Ovary (tissue), 9 donors: ENCODE results near the gene DYNLT2. TPM values are rescaled to one million over a fixed set of nuclear protein-coding genes. Genes with fewer than 3 reads are reported as not detected.

ENCODE experiments used
- DNase-seq, 5 donors: peaks; one replicate each; pipeline ENCODE4 v3.0.0-alpha.2; 2019 to 2020
- H3K27ac ChIP-seq, 2 donors: fragments of 200-600 bp; one replicate each; pipeline versions ENCODE4 v1.5.1 to v1.8.0; 2019 to 2022
- H3K27me3 ChIP-seq: fragments of 200-600 bp; one replicate; pipeline ENCODE4 v1.8.0; 2022
- H3K36me3 ChIP-seq: fragments of 200-600 bp; sonication (generic); one replicate; pipeline ENCODE4 v1.5.1; 2019
- H3K4me1 ChIP-seq: one replicate; pipeline ENCODE4 v1.8.1; 2013; ENCODE audit warnings: mild to moderate bottlenecking, moderate library complexity; ENCODE audit not compliant: insufficient read depth
- H3K4me3 ChIP-seq: fragments of 200-600 bp; sonication (generic); one replicate; pipeline ENCODE4 v1.5.1; 2017
- H3K9me3 ChIP-seq, 2 donors: fragments of 200-600 bp in 1 of 2; sonication (generic) in 1 of 2; one replicate each; pipeline versions ENCODE4 v1.5.1 to v1.8.1; 2013 to 2019; ENCODE audit warnings: mild to moderate bottlenecking in 1 of 2, moderate library complexity in 1 of 2
- EP300 ChIP-seq: sonication (generic); formaldehyde crosslinking; IDR thresholded peaks from one replicate; pipeline ENCODE4 v1.6.1; 2017; ENCODE audit warnings: antibody characterized with exemption
- POLR2A ChIP-seq: fragments of 450-650 bp; IDR thresholded peaks from one replicate; pipeline ENCODE4 v1.6.1; 2017; ENCODE audit warnings: antibody characterized with exemption, mild to moderate bottlenecking, moderate library complexity
- WGBS, 3 donors: extraction: QIAGEN DNeasy Blood & Tissue Kit in 1 of 3; methylation state at CpG; one replicate each; pipeline versions ENCODE4 v1.1.5 to v1.1.7; 2013 to 2017; 5-methylcytosine and 5-hydroxymethylcytosine counted together
- intact Hi-C, 4 donors: fragments of 100-400 bp; cut with DNase I; formaldehyde crosslinking; loops; one replicate each; pipeline versions ENCODE4 v1.11.0 to v1.15.1; 2022 to 2023
- polyA plus RNA-seq, 2 donors: library from polyadenylated mRNA; stranded (reverse); fragments of 200-250 nt in 1 of 2; fragments of 350-450 nt in 1 of 2; fragmentation: Illumina TruSeq in 1 of 2; extraction: RNeasy Lipid Tissue Mini Kit (QIAGEN cat#74804) in 1 of 2; gene quantifications; one replicate each; pipeline ENCODE4 v1.2.3, GENCODE V29; 2013 to 2014
- total RNA-seq, 7 donors: library from RNA; depleted of rRNA in 2 of 7; stranded (reverse); fragments of >200 nt in 2 of 7; fragmentation: NEBNext Ultra II Directional in 3 of 7; extraction: Animal tissue kit (Norgen Biotek cat#: 25700) in 3 of 7; gene quantifications; one replicate each; pipeline versions ENCODE4 v1.1.0 to v1.2.4, GENCODE V29; 2016 to 2023
- TF ChIP-seq, protein P1 (sequence below), 3 donors: fragments of 450-650 bp in 2 of 3; fragments of 200-600 bp in 1 of 3; IDR thresholded peaks; one replicate each; pipeline versions ENCODE4 v1.5.1 to v1.8.0; 2016 to 2022; ENCODE audit warnings: antibody characterized with exemption in 3 of 3, mild to moderate bottlenecking in 1 of 3
- donor health status: DM: no; HTN: no; CAD: no; lungs with moderate emphysema.
- donor health status: DM: no; HTN: no; CAD: no.
- donor health status: Bipolar disorder and iron deficiency.
- donor health status: DM: yes; HTN: yes; CAD: no.
- donor health status: DM: no; HTN: no; CAD: no.
- donor health status: DM: yes; HTN: yes; CAD: no.

DYNLT2 gene
- total and polyA plus RNA-seq, 9 donors: 1.7 to 4.6 (median 3.1) TPM

DNA sequence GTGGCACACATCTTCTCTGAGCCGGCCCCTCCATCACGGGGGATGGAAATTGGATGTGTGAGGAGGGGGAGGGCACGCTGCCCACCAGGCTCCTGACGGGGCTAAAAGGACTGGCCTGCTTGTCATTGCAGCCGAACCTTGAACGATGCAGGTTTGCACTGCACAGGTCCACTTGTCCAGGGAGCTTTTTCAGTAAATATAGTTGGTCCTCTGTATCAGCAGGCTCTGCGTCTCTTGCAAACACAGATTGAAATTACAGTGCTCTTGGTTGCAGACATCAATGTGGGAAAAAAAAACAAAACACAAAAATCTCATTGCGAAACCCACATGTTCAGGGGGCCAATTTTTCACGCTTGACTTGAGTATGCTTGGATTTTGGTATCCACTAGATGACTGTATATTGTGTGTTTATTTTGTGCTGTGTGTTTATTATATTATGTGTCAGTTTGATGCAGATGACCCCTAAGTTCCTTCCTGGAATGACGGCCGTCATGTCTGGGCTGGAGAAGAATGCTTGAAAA, 29.3 kb upstream of the DYNLT2 start:
- no peak overlapping the region for H3K4me3 ChIP-seq
- no peaks in the 10 kb centered on the region for H3K4me1 ChIP-seq
- H3K27me3 ChIP-seq: no peaks in the 10 kb centered on the region
- 91 to 94% (median 93%) methylated on average over 11 of the region's 11 CpGs for WGBS, 3 donors
- no peak for DNase-seq
- H3K36me3 ChIP-seq: no peaks in the 10 kb centered on the region
- H3K9me3 ChIP-seq: no peaks in the 10 kb centered on the region
- intact Hi-C loops: no loop called here
- no peak overlapping the region for H3K27ac ChIP-seq
- TF ChIP-seq, protein P1, sequence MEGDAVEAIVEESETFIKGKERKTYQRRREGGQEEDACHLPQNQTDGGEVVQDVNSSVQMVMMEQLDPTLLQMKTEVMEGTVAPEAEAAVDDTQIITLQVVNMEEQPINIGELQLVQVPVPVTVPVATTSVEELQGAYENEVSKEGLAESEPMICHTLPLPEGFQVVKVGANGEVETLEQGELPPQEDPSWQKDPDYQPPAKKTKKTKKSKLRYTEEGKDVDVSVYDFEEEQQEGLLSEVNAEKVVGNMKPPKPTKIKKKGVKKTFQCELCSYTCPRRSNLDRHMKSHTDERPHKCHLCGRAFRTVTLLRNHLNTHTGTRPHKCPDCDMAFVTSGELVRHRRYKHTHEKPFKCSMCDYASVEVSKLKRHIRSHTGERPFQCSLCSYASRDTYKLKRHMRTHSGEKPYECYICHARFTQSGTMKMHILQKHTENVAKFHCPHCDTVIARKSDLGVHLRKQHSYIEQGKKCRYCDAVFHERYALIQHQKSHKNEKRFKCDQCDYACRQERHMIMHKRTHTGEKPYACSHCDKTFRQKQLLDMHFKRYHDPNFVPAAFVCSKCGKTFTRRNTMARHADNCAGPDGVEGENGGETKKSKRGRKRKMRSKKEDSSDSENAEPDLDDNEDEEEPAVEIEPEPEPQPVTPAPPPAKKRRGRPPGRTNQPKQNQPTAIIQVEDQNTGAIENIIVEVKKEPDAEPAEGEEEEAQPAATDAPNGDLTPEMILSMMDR (IDR thresholded peaks at IDR 0.05): no peak
- TF ChIP-seq POLR2A (no peak), EP300 (no peak)

DNA sequence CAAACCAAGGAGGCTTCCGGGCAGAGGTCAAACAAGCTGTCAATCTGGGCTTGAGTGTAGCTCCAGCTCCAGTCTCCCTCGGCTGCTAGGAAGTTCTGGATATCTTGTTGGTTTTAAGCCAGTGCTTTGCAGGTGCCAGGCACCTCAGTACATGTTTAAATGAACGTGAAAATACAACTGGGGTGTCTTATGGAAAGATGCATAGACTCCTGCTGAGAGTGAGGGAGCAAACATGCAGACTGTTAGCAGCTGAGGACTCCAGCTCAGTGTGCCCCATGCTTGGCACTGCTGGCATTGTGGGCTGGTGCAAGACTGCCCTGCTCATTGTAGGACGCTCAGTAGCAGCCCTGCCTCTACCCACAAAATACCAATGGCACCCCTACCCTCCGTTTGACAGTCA, 28.5 kb upstream of the DYNLT2 start:
- no peaks in the 10 kb centered on the region for H3K27me3 ChIP-seq
- DNase-seq: no peak
- no peaks in the 10 kb centered on the region for H3K9me3 ChIP-seq
- no peaks in the 10 kb centered on the region for H3K4me1 ChIP-seq
- no peak for TF ChIP-seq EP300
- TF ChIP-seq POLR2A: no peak
- intact Hi-C loops: no loop called here
- H3K27ac ChIP-seq: no peak overlapping the region
- H3K36me3 ChIP-seq: no peaks in the 10 kb centered on the region
- no peak overlapping the region for H3K4me3 ChIP-seq
- WGBS, 3 donors: 88 to 91% (median 88%) methylated on average over 5 of the region's 5 CpGs

DNA sequence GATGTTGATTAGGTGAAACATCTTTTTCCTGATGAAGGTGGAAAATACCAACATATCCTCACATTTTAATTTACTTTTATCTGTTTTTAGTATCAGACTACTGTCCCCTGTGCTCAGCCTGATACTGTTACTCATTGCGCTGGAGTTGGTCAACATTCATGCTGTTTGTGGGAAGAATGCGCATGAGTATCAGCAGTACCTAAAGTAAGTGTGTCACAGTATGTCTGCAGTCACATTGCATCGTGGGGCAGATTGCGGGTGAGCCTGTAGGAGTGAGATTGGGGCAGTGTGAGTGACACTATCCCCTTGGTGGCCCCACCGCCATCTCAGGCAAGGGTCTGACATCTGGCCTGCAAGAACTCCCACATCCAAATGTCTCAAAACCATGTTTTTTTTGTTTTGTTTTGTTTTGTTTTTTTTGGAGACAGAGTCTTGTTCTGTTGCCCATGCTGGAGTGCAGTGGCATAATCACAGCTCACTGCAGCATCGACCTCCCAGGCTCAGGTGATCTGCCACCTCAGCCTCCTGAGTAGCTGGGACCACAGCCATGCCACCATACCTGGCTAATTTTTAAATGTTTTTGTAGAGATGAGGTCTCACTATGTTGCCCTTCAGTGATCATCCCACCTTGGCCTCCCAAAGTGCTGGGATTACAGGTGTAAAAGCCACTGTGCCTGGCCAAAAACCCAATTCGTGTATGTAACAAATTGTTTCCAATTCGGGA, 27.9 kb upstream of the DYNLT2 start:
- intact Hi-C loops: no loop called here
- no peaks in the 10 kb centered on the region for H3K4me1 ChIP-seq
- no peaks in the 10 kb centered on the region for H3K36me3 ChIP-seq
- no peak overlapping the region for H3K27ac ChIP-seq
- WGBS, 3 donors: 88 to 89% (median 88%) methylated on average over 8 of the region's 8 CpGs
- H3K4me3 ChIP-seq: no peak overlapping the region
- TF ChIP-seq POLR2A (no peak), EP300 (no peak)
- TF ChIP-seq, protein P1 (IDR thresholded peaks at IDR 0.05): no peak
- H3K27me3 ChIP-seq: no peaks in the 10 kb centered on the region
- no peaks in the 10 kb centered on the region for H3K9me3 ChIP-seq
- DNase-seq: no peak

DNA sequence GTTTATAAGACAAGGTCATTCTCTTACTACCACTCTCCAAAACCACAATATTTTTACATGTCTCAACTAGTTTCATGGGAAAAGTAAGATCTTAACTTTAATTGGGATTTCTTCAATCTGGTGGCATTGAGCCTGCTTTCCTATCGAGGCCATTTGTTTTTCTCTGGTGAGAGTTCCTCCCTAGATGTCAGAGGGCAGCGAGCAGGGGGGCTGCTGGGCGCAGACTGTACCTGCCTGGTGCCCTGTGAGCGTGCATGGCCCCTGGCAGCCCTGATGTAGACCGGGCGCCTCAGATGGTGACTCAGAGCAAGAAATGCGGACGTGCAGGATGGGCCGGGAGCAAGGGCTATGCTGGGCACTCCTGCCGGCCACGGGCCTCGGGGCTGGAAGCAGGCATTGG, 27.3 kb upstream of the DYNLT2 start:
- H3K9me3 ChIP-seq: no peaks in the 10 kb centered on the region
- TF ChIP-seq POLR2A (no peak), EP300 (no peak)
- TF ChIP-seq, protein P1 (IDR thresholded peaks at IDR 0.05): no peak
- no peak for DNase-seq
- WGBS, 3 donors: 90% methylated on average over 12 of the region's 12 CpGs
- intact Hi-C loops: no loop called here
- no peaks in the 10 kb centered on the region for H3K4me1 ChIP-seq
- H3K36me3 ChIP-seq: no peaks in the 10 kb centered on the region
- no peaks in the 10 kb centered on the region for H3K27me3 ChIP-seq
- no peak overlapping the region for H3K4me3 ChIP-seq
- no peak overlapping the region for H3K27ac ChIP-seq

DNA sequence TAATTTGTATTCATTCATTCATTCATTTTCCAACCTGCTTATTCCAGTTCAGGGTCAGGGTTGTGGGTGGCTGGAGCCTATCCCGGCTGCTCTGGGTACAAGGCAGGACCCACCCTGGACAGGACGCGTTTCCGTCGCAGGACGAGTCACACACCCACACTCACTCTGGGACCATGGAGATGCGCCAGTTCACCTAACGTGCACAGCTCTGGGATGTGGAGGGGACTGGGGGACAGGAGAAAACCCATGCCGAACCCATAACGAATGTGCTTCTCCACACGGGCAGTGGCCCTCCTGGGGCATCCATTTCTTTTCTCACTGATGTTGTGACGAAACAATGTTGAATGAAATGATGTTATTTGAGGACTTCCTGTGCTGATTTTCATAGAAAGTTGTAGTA, 26.5 kb upstream of the DYNLT2 start:
- no peak overlapping the region for H3K4me3 ChIP-seq
- WGBS, 3 donors: 89 to 92% (median 90%) methylated on average over 12 of the region's 12 CpGs
- no peak for DNase-seq
- TF ChIP-seq POLR2A (no peak), EP300 (no peak)
- TF ChIP-seq, protein P1 (IDR thresholded peaks at IDR 0.05): no peak
- no peaks in the 10 kb centered on the region for H3K9me3 ChIP-seq
- intact Hi-C loops: no loop called here
- H3K27me3 ChIP-seq: no peaks in the 10 kb centered on the region
- H3K27ac ChIP-seq: no peak overlapping the region
- no peaks in the 10 kb centered on the region for H3K4me1 ChIP-seq
- no peaks in the 10 kb centered on the region for H3K36me3 ChIP-seq
